Measurements from ENCODE around the gene SERF2. TPM values are rescaled to one million over a fixed set of nuclear protein-coding genes. Genes with fewer than 3 reads are reported as not detected.

Gene SERF2
- total and polyA plus RNA-seq, 10 of the 15 experiments (the other 5 are each of a cell fraction or from before 2014, with no cell fraction given) = 464 to 4,159 (median 1,014) TPM

GRCh38 chr15:43799209-43799944, 7.3 kb downstream of the SERF2 start (continued):
- TF ChIP-seq E4F1 (IDR thresholded peaks at IDR 0.05; ENCODE audit: borderline replicate concordance, partially characterized antibody) (no peak), SREBF1 (IDR thresholded peaks at IDR 0.05; ENCODE audit: low read length) (no peak), GATAD2B (conservative IDR thresholded peaks at IDR 0.05; ENCODE audit: low read depth) (no peak), RAD51 (IDR thresholded peaks at IDR 0.05) (no peak), ZNF207 (IDR thresholded peaks at IDR 0.05; ENCODE audit: borderline replicate concordance) (no peak), EED (IDR thresholded peaks at IDR 0.05; ENCODE audit: low read depth) (peak; percentile 59), CTCF (IDR thresholded peaks at IDR 0.05 in 2 of 3, conservative IDR thresholded peaks at IDR 0.05 in 1 of 3; ENCODE audit: control insufficient read depth in 2 of 3, extremely low read depth in 1 of 3, insufficient read depth in 1 of 3, low read depth in 3 of 3, low read length in 3 of 3) (peak in 2 of 3 experiments; percentile 21 to 46; a peak in 3 of 6 replicates), STAT3 (IDR thresholded peaks at IDR 0.05; ENCODE audit: low read depth, low read length) (no peak), TCF3 (IDR thresholded peaks at IDR 0.05; ENCODE audit: borderline replicate concordance, insufficient read depth, low read depth, low read length) (peak; percentile 43; the same call in 1 of the 2 replicates), EZH2 (IDR thresholded peaks at IDR 0.05; ENCODE audit: borderline replicate concordance, control insufficient read depth, low read depth, low read length) (no peak), SRF (IDR thresholded peaks at IDR 0.05; ENCODE audit: low read depth in 2 of 2, low read length in 2 of 2) (no peak), KLF5 (IDR thresholded peaks at IDR 0.05; ENCODE audit: partially characterized antibody) (no peak), NR2C1 (IDR thresholded peaks at IDR 0.05) (no peak), E2F4 (IDR thresholded peaks at IDR 0.05; ENCODE audit: low read depth, low read length) (no peak), SMAD5 (IDR thresholded peaks at IDR 0.05; ENCODE audit: low read depth) (peak; percentile 6; the same call in 1 of the 2 replicates), ZNF217 (IDR thresholded peaks at IDR 0.05) (no peak), CEBPZ (IDR thresholded peaks at IDR 0.05; ENCODE audit: low read depth, low read length) (no peak)
